IMR-90 (cell line): ENCODE measurements around the gene OR51E2. TPM values are rescaled to one million over a fixed set of nuclear protein-coding genes. Genes with fewer than 3 reads are reported as not detected.

Experiments used
- ATAC-seq: fragments of 200-7000 bp; cut with Tn5 transposase; 2 replicates; pipeline ENCODE4 v1.9.1; 2020; ENCODE audit warnings: low read depth, mild to moderate bottlenecking, moderate library complexity
- BruUV-seq: library from RNA; stranded (reverse); fragments of 400-500 nt; replicated peaks from 2 replicates; lab custom pipeline; 2021; lab: Mats Ljungman, UMichigan
- CTCF ChIA-PET: fragments of 300-600 bp; formaldehyde crosslinking; extraction: SDS; loops from one replicate; lab custom pipeline; 2021; ENCODE audit warnings: antibody characterized with exemption; lab: Yijun Ruan, JAX
- POLR2A ChIA-PET: fragments of 300-600 bp; sonication (Branson Sonifier 250); formaldehyde crosslinking; loops from one replicate; lab custom pipeline; 2022; ENCODE audit warnings: antibody characterized with exemption; ENCODE audit not compliant: unreplicated experiment; lab: Charles Lee
- DNase-seq: peaks from one replicate; pipeline ENCODE4 v3.0.0; 2013
- H2AFZ ChIP-seq: replicated peaks from 2 replicates; pipeline ENCODE3; 2013; ENCODE audit warnings: low read length, mild to moderate bottlenecking; ENCODE audit not compliant: poor library complexity
- H2AK5ac ChIP-seq: 2 replicates; pipeline ENCODE4 v1.6.1; 2013; ENCODE audit warnings: low read depth, low read length, inconsistent platforms
- H2AK9ac ChIP-seq: replicated peaks from 2 replicates; pipeline ENCODE3; 2013; ENCODE audit warnings: mild to moderate bottlenecking, low read depth, low read length, moderate library complexity; ENCODE audit not compliant: poor library complexity
- H2BK120ac ChIP-seq: 2 replicates; pipeline ENCODE4 v1.6.1; 2013; ENCODE audit warnings: low read depth, low read length, inconsistent platforms
- H2BK15ac ChIP-seq: 3 replicates; pipeline ENCODE4 v1.6.1; 2013; ENCODE audit warnings: low read depth, low read length, inconsistent platforms
- H2BK20ac ChIP-seq: 2 replicates; pipeline ENCODE4 v1.6.1; 2013; ENCODE audit warnings: low read depth, mild to moderate bottlenecking, inconsistent platforms, low read length, moderate library complexity
- H2BK5ac ChIP-seq: 2 replicates; pipeline ENCODE4 v1.6.1; 2013; ENCODE audit warnings: mild to moderate bottlenecking, low read depth, low read length, inconsistent platforms; ENCODE audit not compliant: poor library complexity, severe bottlenecking
- H3K14ac ChIP-seq: replicated peaks from 2 replicates; pipeline ENCODE4 v1.6.1; 2013; ENCODE audit warnings: low read depth, low read length, inconsistent platforms
- H3K18ac ChIP-seq: 2 replicates; pipeline ENCODE4 v1.6.1; 2013; ENCODE audit warnings: low read depth, low read length, control low read depth
- H3K23ac ChIP-seq: 2 replicates; pipeline ENCODE4 v1.6.1; 2013; ENCODE audit warnings: low read depth, low read length, inconsistent platforms
- H3K27ac ChIP-seq: 2 replicates; pipeline ENCODE4 v1.5.1; 2013; ENCODE audit warnings: mild to moderate bottlenecking, control low read depth, low read length; ENCODE audit not compliant: insufficient read depth
- H3K27me3 ChIP-seq: 2 replicates; pipeline ENCODE4 v1.6.1; 2013; ENCODE audit warnings: low read length; ENCODE audit not compliant: control insufficient read depth, insufficient read depth
- H3K36me3 ChIP-seq: 2 replicates; pipeline ENCODE4 v1.6.1; 2013; ENCODE audit warnings: low read length, mixed read lengths; ENCODE audit not compliant: control insufficient read depth, insufficient read depth
- H3K4ac ChIP-seq: 2 replicates; pipeline ENCODE4 v1.6.1; 2013; ENCODE audit warnings: low read depth, low read length, inconsistent platforms
- H3K4me1 ChIP-seq: 2 replicates; pipeline ENCODE4 v1.6.1; 2013; ENCODE audit warnings: low read length, mixed read lengths; ENCODE audit not compliant: control insufficient read depth, insufficient read depth
- H3K4me2 ChIP-seq: 2 replicates; pipeline ENCODE4 v1.6.1; 2013; ENCODE audit warnings: low read depth, mild to moderate bottlenecking, control low read depth, low read length, moderate library complexity
- H3K4me3 ChIP-seq: 2 replicates; pipeline ENCODE4 v1.5.1; 2013; ENCODE audit warnings: low read depth, mild to moderate bottlenecking, control low read depth, low read length, moderate library complexity; ENCODE audit not compliant: insufficient read depth
- H3K56ac ChIP-seq: 2 replicates; pipeline ENCODE4 v1.6.1; 2013; ENCODE audit warnings: low read length, inconsistent platforms; ENCODE audit not compliant: insufficient read depth; ENCODE audit errors: extremely low read depth
- H3K79me1 ChIP-seq, 2 experiments: 2 replicates each; pipeline ENCODE4 v1.6.1; 2013; ENCODE audit warnings: low read length in 2 of 2, inconsistent platforms in 1 of 2, low read depth in 1 of 2
- H3K9ac ChIP-seq: 2 replicates; pipeline ENCODE4 v1.6.1; 2013; ENCODE audit warnings: low read depth, low read length, control low read depth
- H3K9me1 ChIP-seq: 2 replicates; pipeline ENCODE4 v1.6.1; 2013; ENCODE audit warnings: low read length, inconsistent platforms; ENCODE audit not compliant: insufficient read depth
- H3K9me3 ChIP-seq: 2 replicates; pipeline ENCODE4 v1.6.1; 2013; ENCODE audit warnings: low read length; ENCODE audit not compliant: control insufficient read depth, insufficient read depth
- H4K20me1 ChIP-seq: 2 replicates; pipeline ENCODE4 v1.6.1; 2013; ENCODE audit warnings: low read length, inconsistent platforms; ENCODE audit not compliant: insufficient read depth
- H4K5ac ChIP-seq: 2 replicates; pipeline ENCODE4 v1.6.1; 2013; ENCODE audit warnings: mild to moderate bottlenecking, low read depth, low read length, control low read depth
- H4K8ac ChIP-seq, 2 experiments: 2 replicates each; pipeline ENCODE4 v1.6.1; 2013; ENCODE audit warnings: low read depth in 2 of 2, low read length in 2 of 2, control low read depth in 1 of 2, inconsistent platforms in 1 of 2
- H4K91ac ChIP-seq: 2 replicates; pipeline ENCODE4 v1.6.1; 2013; ENCODE audit warnings: low read depth, low read length, inconsistent platforms; ENCODE audit not compliant: insufficient read depth
- BHLHE40 ChIP-seq: fragments of 150-350 bp; IDR thresholded peaks from 2 replicates; pipeline ENCODE4 v1.6.1; 2016; ENCODE audit warnings: mild to moderate bottlenecking, low read depth, low read length
- CEBPB ChIP-seq: IDR thresholded peaks from 2 replicates; pipeline ENCODE4 v1.6.1; 2012; ENCODE audit warnings: low read depth, low read length, improper control_type of control experiment
- CHD1 ChIP-seq: IDR thresholded peaks from 2 replicates; pipeline ENCODE4 v1.6.1; 2012; ENCODE audit warnings: low read depth, low read length, improper control_type of control experiment
- ELK1 ChIP-seq: fragments of 150-350 bp; IDR thresholded peaks from 2 replicates; pipeline ENCODE4 v1.6.1; 2016; ENCODE audit warnings: low read depth, mild to moderate bottlenecking, low read length, moderate library complexity, borderline replicate concordance
- FOS ChIP-seq: fragments of 150-350 bp; IDR thresholded peaks from 2 replicates; pipeline ENCODE4 v1.6.1; 2016; ENCODE audit warnings: low read depth, low read length
- MAFK ChIP-seq: IDR thresholded peaks from 2 replicates; pipeline ENCODE4 v1.6.1; 2012; ENCODE audit warnings: low read depth, low read length, improper control_type of control experiment
- MAZ ChIP-seq: IDR thresholded peaks from 2 replicates; pipeline ENCODE4 v1.6.1; 2012; ENCODE audit warnings: low read depth, mild to moderate bottlenecking, low read length, improper control_type of control experiment, moderate library complexity, borderline replicate concordance
- MXI1 ChIP-seq: IDR thresholded peaks from 2 replicates; pipeline ENCODE4 v1.6.1; 2012; ENCODE audit warnings: low read depth, mild to moderate bottlenecking, low read length, moderate library complexity, borderline replicate concordance
- NFE2L2 ChIP-seq: fragments of 150-350 bp; IDR thresholded peaks from 2 replicates; pipeline ENCODE4 v1.6.1; 2016; ENCODE audit warnings: low read depth, mild to moderate bottlenecking, low read length
- POLR2A ChIP-seq: IDR thresholded peaks from 2 replicates; pipeline ENCODE4 v1.6.1; 2012; ENCODE audit warnings: mild to moderate bottlenecking, low read depth, low read length
- RAD21 ChIP-seq: IDR thresholded peaks from 2 replicates; pipeline ENCODE4 v1.6.1; 2012; ENCODE audit warnings: low read length, improper control_type of control experiment
- RCOR1 ChIP-seq: IDR thresholded peaks from 2 replicates; pipeline ENCODE4 v1.6.1; 2012; ENCODE audit warnings: mild to moderate bottlenecking, low read length, improper control_type of control experiment; ENCODE audit not compliant: insufficient replicate concordance
- RFX5 ChIP-seq: IDR thresholded peaks from 2 replicates; pipeline ENCODE4 v1.8.0; 2012; ENCODE audit warnings: low read depth, mild to moderate bottlenecking, low read length, moderate library complexity
- SMC3 ChIP-seq: fragments of 150-350 bp; IDR thresholded peaks from 2 replicates; pipeline ENCODE4 v1.6.1; 2016; ENCODE audit warnings: low read depth, mild to moderate bottlenecking, antibody characterized with exemption, low read length, moderate library complexity
- WGBS, 2 experiments: methylation state at CpG; one replicate each; pipeline versions ENCODE4 v1.1.5 to v1.1.7; 2013; ENCODE audit warnings: missing lambda C conversion rate in 2 of 2; ENCODE audit not compliant: insufficient read length in 1 of 2; ENCODE audit errors: extremely low coverage in 2 of 2; 5-methylcytosine and 5-hydroxymethylcytosine counted together
- dilution Hi-C: fragments of 300-500 bp; cut with HindIII; formaldehyde crosslinking; loops from one replicate; pipeline ENCODE4 v1.14.3; 2018; ENCODE audit warnings: low sequenced_read_pairs; ENCODE audit not compliant: unreplicated experiment
- in situ Hi-C: fragments of 300-500 bp; cut with MboI; formaldehyde crosslinking; loops from 3 replicates; pipeline ENCODE4 v1.14.3; 2019; ENCODE audit warnings: low sequenced_read_pairs, inconsistent platforms, mixed read lengths
- intact Hi-C: fragments of 100-400 bp; cut with micrococcal nuclease; formaldehyde crosslinking; loops from 2 replicates; pipeline ENCODE4 v1.10.0; 2022
- polyA plus RNA-seq, 3 experiments: library from polyadenylated mRNA; depleted of rRNA; stranded (reverse); fragments of >200 nt; gene quantifications; 2 replicates each; pipeline ENCODE4 v1.2.3, GENCODE V29; 2012; ENCODE audit warnings: low replicate concordance in 1 of 3
- total RNA-seq: library from RNA; depleted of rRNA; stranded (reverse); fragments of >200 nt; gene quantifications from 2 replicates; pipeline ENCODE4 v1.2.3, GENCODE V29; 2012
- TF ChIP-seq, protein P1 (sequence below): conservative IDR thresholded peaks from 2 replicates; pipeline ENCODE4 v1.5.1; 2012; ENCODE audit warnings: mild to moderate bottlenecking, low read depth, low read length, improper control_type of control experiment
- TF ChIP-seq, protein P2 (sequence below): fragments of 150-350 bp; IDR thresholded peaks from 2 replicates; pipeline ENCODE4 v1.6.1; 2017; ENCODE audit warnings: mild to moderate bottlenecking, antibody characterized with exemption, low read length, low read depth

Gene OR51E2
- total and polyA plus RNA-seq, 2 of the 4 experiments (the other 2 are of a cell fraction): 0.72 to 1.3 TPM

DNA sequence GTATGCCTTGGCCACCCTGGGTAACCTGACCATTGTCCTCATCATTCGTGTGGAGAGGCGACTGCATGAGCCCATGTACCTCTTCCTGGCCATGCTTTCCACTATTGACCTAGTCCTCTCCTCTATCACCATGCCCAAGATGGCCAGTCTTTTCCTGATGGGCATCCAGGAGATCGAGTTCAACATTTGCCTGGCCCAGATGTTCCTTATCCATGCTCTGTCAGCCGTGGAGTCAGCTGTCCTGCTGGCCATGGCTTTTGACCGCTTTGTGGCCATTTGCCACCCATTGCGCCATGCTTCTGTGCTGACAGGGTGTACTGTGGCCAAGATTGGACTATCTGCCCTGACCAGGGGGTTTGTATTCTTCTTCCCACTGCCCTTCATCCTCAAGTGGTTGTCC lies 57.7 kb downstream of the OR51E2 start:
- POLR2A ChIA-PET: no interaction called here
- DNase-seq: no peak

More for the DNA sequence above, 57.7 kb downstream of the OR51E2 start:
- BruUV-seq: no TSS peak
- no peak overlapping the region for H2BK5ac ChIP-seq
- H4K8ac ChIP-seq: no peak overlapping the region
- in situ Hi-C loops: loop anchor here (5.0 to 10.0 kb wide), 3 partner anchors 182 to 745 kb away; partner anchors contain the start of genes OR51F2, OR51L1 and OR51M1
- H3K36me3 ChIP-seq: no peaks in the 10 kb centered on the region
- H4K5ac ChIP-seq: no peak overlapping the region
- CTCF ChIA-PET: no interaction called here
- no peak overlapping the region for H3K4ac ChIP-seq
- WGBS, 2 experiments: 58% methylated on average over 6 of the region's 6 CpGs; no CpG with 5 or more reads in 1 of the 2 experiments
- H3K56ac ChIP-seq: no peak overlapping the region
- no peak overlapping the region for H4K91ac ChIP-seq
- no peaks in the 10 kb centered on the region for H3K9me3 ChIP-seq
- no peak overlapping the region for H3K14ac ChIP-seq
- ATAC-seq: no peak
- no peak overlapping the region for H3K9ac ChIP-seq
- H2BK15ac ChIP-seq: no peak overlapping the region
- no peak overlapping the region for H2BK20ac ChIP-seq
- no peak overlapping the region for H3K27ac ChIP-seq
- no peak overlapping the region for H3K4me2 ChIP-seq
- peaks cover 2% of the 10 kb centered on the region; the same call in 1 of the 2 replicates for H3K27me3 ChIP-seq
- no peaks in the 10 kb centered on the region for H3K9me1 ChIP-seq
- no peak overlapping the region for H3K4me3 ChIP-seq
- no peak overlapping the region for H3K18ac ChIP-seq
- H3K4me1 ChIP-seq: no peaks in the 10 kb centered on the region
- H3K23ac ChIP-seq: no peak overlapping the region
- no peak overlapping the region for H2AFZ ChIP-seq
- intact Hi-C loops: no loop called here
- no peak overlapping the region for H2AK9ac ChIP-seq
- no peaks in the 10 kb centered on the region for H4K20me1 ChIP-seq
- H2BK120ac ChIP-seq: no peak overlapping the region
- no peak overlapping the region for H2AK5ac ChIP-seq
- dilution Hi-C loops: no loop called here
- TF ChIP-seq, protein P1, sequence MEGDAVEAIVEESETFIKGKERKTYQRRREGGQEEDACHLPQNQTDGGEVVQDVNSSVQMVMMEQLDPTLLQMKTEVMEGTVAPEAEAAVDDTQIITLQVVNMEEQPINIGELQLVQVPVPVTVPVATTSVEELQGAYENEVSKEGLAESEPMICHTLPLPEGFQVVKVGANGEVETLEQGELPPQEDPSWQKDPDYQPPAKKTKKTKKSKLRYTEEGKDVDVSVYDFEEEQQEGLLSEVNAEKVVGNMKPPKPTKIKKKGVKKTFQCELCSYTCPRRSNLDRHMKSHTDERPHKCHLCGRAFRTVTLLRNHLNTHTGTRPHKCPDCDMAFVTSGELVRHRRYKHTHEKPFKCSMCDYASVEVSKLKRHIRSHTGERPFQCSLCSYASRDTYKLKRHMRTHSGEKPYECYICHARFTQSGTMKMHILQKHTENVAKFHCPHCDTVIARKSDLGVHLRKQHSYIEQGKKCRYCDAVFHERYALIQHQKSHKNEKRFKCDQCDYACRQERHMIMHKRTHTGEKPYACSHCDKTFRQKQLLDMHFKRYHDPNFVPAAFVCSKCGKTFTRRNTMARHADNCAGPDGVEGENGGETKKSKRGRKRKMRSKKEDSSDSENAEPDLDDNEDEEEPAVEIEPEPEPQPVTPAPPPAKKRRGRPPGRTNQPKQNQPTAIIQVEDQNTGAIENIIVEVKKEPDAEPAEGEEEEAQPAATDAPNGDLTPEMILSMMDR: no peak
- TF ChIP-seq CEBPB: no peak
- TF ChIP-seq FOS: no peak
- no peak for TF ChIP-seq BHLHE40
- no peak for TF ChIP-seq MAFK
- no peak for TF ChIP-seq NFE2L2
- TF ChIP-seq SMC3: no peak
- TF ChIP-seq RCOR1: no peak
- no peak for TF ChIP-seq POLR2A
- no peak for TF ChIP-seq RAD21
- TF ChIP-seq, protein P2, sequence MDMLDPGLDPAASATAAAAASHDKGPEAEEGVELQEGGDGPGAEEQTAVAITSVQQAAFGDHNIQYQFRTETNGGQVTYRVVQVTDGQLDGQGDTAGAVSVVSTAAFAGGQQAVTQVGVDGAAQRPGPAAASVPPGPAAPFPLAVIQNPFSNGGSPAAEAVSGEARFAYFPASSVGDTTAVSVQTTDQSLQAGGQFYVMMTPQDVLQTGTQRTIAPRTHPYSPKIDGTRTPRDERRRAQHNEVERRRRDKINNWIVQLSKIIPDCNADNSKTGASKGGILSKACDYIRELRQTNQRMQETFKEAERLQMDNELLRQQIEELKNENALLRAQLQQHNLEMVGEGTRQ: no peak
- no peak for TF ChIP-seq ELK1
- no peak for TF ChIP-seq RFX5
- no peak for TF ChIP-seq MAZ
- TF ChIP-seq CHD1: no peak
- no peak for TF ChIP-seq MXI1
- no peaks in the 10 kb centered on the region for H3K79me1 ChIP-seq
